ENCODE measurements around the gene NPBWR2. TPM values are rescaled to one million over a fixed set of nuclear protein-coding genes. Genes with fewer than 3 reads are reported as not detected.

Gene NPBWR2
- polyA plus RNA-seq, 1 donor (not counting 4 experiments of a cell fraction or from before 2014, with no cell fraction given), result not detected

DNA sequence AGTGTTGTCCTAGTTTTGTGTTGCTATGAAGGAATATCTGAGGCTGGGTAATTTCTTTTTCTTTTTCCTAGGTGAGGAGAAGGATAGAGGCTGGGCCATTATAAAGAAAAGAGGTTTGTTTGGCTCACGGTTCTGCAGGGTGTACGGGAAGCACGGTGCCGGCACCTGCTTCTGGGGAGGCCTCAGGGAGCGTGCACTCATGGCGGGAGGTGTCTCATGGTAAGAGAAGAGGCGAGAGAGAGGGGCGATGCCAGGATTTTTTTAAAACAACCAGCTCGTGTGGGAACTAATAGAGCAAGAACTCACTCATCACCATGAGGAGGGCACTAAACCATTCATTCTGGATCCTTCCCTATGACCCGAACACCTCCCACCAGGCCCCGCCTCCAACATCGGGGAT lies 14.2 kb upstream of the NPBWR2 start:
- no peaks in the 10 kb centered on the region for H3K9me3 ChIP-seq (ENCODE audit: control insufficient read depth, low read depth, low read length)
- H3K4me2 ChIP-seq (ENCODE audit: control insufficient read depth, extremely low read depth, insufficient read depth, low read depth, low read length), result no peak overlapping the region
- no peak overlapping the region for H3K9ac ChIP-seq (ENCODE audit: control insufficient read depth, extremely low read depth, insufficient read depth, low read length)
- no peaks in the 10 kb centered on the region for H3K79me2 ChIP-seq (ENCODE audit: control insufficient read depth, insufficient read depth, low read length)
- no peak overlapping the region for H3K4me3 ChIP-seq (ENCODE audit: control insufficient read depth in 2 of 3, extremely low read depth in 1 of 3, insufficient read depth in 2 of 3, low read depth in 1 of 3, low read length in 3 of 3)
- no peaks in the 10 kb centered on the region for H3K4me1 ChIP-seq (ENCODE audit: control insufficient read depth, extremely low read depth, insufficient read depth, low read length)
- no peaks in the 10 kb centered on the region for H4K20me1 ChIP-seq (ENCODE audit: control insufficient read depth, extremely low read depth, insufficient read depth, low read length)
- peaks cover 11% of the 10 kb centered on the region for H3K27me3 ChIP-seq (ENCODE audit: control insufficient read depth, extremely low read depth, insufficient read depth, low read length)
- TF ChIP-seq, protein P1, sequence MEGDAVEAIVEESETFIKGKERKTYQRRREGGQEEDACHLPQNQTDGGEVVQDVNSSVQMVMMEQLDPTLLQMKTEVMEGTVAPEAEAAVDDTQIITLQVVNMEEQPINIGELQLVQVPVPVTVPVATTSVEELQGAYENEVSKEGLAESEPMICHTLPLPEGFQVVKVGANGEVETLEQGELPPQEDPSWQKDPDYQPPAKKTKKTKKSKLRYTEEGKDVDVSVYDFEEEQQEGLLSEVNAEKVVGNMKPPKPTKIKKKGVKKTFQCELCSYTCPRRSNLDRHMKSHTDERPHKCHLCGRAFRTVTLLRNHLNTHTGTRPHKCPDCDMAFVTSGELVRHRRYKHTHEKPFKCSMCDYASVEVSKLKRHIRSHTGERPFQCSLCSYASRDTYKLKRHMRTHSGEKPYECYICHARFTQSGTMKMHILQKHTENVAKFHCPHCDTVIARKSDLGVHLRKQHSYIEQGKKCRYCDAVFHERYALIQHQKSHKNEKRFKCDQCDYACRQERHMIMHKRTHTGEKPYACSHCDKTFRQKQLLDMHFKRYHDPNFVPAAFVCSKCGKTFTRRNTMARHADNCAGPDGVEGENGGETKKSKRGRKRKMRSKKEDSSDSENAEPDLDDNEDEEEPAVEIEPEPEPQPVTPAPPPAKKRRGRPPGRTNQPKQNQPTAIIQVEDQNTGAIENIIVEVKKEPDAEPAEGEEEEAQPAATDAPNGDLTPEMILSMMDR (optimal IDR thresholded peaks at IDR 0.05 in 1 of 3, IDR thresholded peaks at IDR 0.05 in 1 of 3, conservative IDR thresholded peaks at IDR 0.05 in 1 of 3; ENCODE audit: extremely low read depth in 1 of 3, insufficient read depth in 2 of 3, low read length in 3 of 3), result no peak
- TF ChIP-seq EZH2 (IDR thresholded peaks at IDR 0.05; ENCODE audit: low read length), result no peak
- no peaks in the 10 kb centered on the region for H3K36me3 ChIP-seq (ENCODE audit: control insufficient read depth in 2 of 2, extremely low read depth in 1 of 2, insufficient read depth in 2 of 2, low read length in 2 of 2)
- H3K27ac ChIP-seq (ENCODE audit: control insufficient read depth, insufficient read depth, low read length), result no peak overlapping the region
- H2AFZ ChIP-seq (ENCODE audit: control insufficient read depth, low read length), result no peak overlapping the region
- H3K9me1 ChIP-seq (ENCODE audit: control insufficient read depth, extremely low read depth, insufficient read depth, low read length), result no peaks in the 10 kb centered on the region
- dilution Hi-C loops (cut with MboI; ENCODE audit: extremely low pct_ligation_motif_present, low sequenced_read_pairs), result no loop called here
- DNase-seq (ENCODE audit: low read depth, low spot score) (no peak), FAIRE-seq (no peak)

DNA sequence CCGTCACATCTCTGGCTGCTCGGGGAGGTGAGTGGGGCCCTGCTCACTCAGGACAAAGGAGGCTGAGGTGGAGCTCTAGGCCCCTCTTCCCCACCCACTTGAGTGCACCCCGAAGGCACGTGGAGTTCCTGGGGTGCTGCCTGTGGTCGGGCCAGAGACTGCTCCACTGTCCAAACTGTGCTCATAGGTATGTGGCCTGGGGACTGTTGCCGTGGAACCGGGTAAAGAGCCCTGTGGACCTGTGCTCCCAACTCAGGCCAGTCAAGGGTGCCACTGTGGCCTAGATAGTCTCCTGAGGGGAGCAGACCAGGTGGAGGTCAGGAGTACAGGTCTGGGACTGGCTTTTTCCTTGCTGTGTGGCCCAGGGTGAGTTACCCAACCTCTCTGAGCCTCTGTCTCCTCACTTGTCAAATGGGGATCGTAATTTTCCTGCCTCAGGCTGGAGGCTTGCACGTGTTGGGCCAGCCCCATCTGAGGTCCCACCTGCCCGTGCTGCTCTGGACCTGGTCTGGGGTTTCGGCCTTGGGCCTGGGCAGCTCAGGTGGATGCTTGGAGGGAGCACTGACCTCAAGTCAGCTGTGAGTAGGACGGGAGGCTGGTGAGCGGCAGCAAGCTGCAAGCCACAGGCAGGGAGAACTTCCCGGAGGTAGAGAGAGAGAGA lies 12.4 kb upstream of the NPBWR2 start:
- Histone ChIP-seq H4K20me1 (ENCODE audit: control insufficient read depth, extremely low read depth, insufficient read depth, low read length) (no peaks in the 10 kb centered on the region), H3K79me2 (ENCODE audit: control insufficient read depth, insufficient read depth, low read length) (no peaks in the 10 kb centered on the region), H2AFZ (ENCODE audit: control insufficient read depth, low read length) (no peak overlapping the region), H3K27me3 (ENCODE audit: control insufficient read depth, extremely low read depth, insufficient read depth, low read length) (peaks cover 15% of the 10 kb centered on the region), H3K27ac (ENCODE audit: control insufficient read depth, insufficient read depth, low read length) (no peak overlapping the region), H3K4me1 (ENCODE audit: control insufficient read depth, extremely low read depth, insufficient read depth, low read length) (no peaks in the 10 kb centered on the region), H3K4me2 (ENCODE audit: control insufficient read depth, extremely low read depth, insufficient read depth, low read depth, low read length) (no peak overlapping the region), H3K36me3 (ENCODE audit: control insufficient read depth in 2 of 2, extremely low read depth in 1 of 2, insufficient read depth in 2 of 2, low read length in 2 of 2) (no peaks in the 10 kb centered on the region), H3K9me1 (ENCODE audit: control insufficient read depth, extremely low read depth, insufficient read depth, low read length) (no peaks in the 10 kb centered on the region), H3K4me3 (ENCODE audit: control insufficient read depth in 2 of 3, extremely low read depth in 1 of 3, insufficient read depth in 2 of 3, low read depth in 1 of 3, low read length in 3 of 3) (no peak overlapping the region), H3K9me3 (ENCODE audit: control insufficient read depth, low read depth, low read length) (no peaks in the 10 kb centered on the region), H3K9ac (ENCODE audit: control insufficient read depth, extremely low read depth, insufficient read depth, low read length) (no peak overlapping the region)
- TF ChIP-seq, protein P1 (optimal IDR thresholded peaks at IDR 0.05 in 1 of 3, IDR thresholded peaks at IDR 0.05 in 1 of 3, conservative IDR thresholded peaks at IDR 0.05 in 1 of 3; ENCODE audit: extremely low read depth in 1 of 3, insufficient read depth in 2 of 3, low read length in 3 of 3), result no peak
- no peak for TF ChIP-seq EZH2 (IDR thresholded peaks at IDR 0.05; ENCODE audit: low read length)
- dilution Hi-C loops (cut with MboI; ENCODE audit: extremely low pct_ligation_motif_present, low sequenced_read_pairs), result no loop called here
- FAIRE-seq (no peak), DNase-seq (ENCODE audit: low read depth, low spot score) (no peak)

All from keratinocyte (primary cell).